HK-2 (cell line): Measurements from ENCODE around the gene LOXL4.
"Not testable (repeated sequence)": the region's sequence is repeated elsewhere in the genome, so short reads cannot be mapped to it uniquely, and the experiment has no call there.

Source experiments
- DNase-seq: peaks from one replicate; pipeline ENCODE4 v3.0.0-alpha.2; 2018; ENCODE audit not compliant: unreplicated experiment

LOXL4 gene

DNA sequence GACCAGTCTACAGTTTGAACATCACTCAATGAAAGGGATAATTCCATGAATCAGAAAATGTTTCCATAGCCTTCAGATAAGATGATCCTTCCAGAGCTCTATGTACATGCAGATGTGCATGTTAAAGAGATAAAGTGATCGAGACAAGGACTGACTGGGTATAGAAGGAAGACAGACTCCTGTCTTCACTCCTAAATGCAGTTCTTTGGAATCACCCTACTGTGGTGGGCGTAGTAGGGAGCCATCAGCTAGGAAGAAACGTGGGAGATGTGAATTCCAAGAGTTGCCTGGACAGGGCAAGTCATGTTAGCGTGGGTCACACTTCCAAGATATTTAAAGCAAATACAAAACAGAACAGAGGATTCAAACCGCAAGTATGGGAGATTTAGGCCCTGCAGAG lies 23.9 kb downstream of the LOXL4 start:
- DNase-seq, result no peak

DNA sequence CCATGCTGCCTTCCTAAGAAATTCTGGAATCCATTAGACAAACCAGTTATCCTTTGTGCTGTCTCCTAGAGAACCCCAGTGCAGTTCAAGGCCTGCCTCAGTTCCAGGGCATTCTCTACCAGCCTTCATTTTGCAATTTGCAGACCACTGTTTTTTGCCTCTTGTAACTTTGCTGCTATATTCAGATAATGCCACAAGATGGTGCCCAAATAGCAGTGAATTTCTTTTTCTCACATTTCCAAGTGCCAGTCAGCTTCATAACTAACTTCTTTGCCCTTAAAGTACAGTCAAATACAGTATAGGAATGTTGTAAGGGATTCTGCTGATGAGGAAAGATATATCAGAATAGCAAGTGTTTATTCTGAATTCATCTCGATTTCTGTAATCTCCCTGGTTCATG lies 25.2 kb downstream of the LOXL4 start:
- DNase-seq, result no peak

DNA sequence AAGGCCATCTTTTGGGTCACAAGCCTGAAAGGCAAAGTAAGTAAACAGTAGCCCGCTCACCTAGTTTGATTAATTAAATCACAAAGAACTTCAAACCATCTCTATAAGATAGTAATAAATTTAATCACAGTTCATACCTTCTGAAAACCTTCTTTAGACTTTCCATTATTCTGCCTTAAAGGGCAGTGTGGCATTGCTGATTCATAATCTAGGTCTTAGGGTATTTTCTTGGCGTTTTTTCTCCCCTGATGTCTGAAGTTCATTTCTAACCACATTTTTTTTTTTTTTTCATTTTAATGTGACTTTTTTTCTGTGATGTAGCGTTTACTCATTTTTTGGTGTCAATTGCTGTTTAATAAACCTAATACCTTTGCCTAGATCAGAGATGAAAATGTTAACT lies 27.5 kb downstream of the LOXL4 start:
- DNase-seq, result no peak

- no peak for DNase-seq
Observed at GRCh38 chr10:98238391-98238790, 29.6 kb downstream of the LOXL4 start.

DNA sequence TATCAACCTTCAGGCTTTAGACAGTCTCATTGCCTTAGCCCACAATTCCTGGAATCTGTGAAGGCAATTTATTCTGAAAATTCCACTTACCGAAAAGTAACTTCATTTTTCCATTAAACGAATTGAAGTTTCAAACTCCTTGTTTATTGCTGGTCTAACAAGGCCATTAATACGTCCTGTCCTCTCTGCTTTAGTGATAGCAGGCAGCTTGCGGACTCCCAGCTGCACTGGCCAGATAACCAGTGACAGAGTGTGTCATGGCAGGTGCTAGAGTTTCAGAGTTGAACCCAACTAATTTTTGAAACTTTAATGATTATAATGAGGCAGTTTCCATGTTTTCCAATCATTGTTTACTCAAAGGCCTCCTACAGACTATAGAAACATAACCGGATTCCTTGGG lies 31.1 kb downstream of the LOXL4 start:
- DNase-seq, result no peak

DNA sequence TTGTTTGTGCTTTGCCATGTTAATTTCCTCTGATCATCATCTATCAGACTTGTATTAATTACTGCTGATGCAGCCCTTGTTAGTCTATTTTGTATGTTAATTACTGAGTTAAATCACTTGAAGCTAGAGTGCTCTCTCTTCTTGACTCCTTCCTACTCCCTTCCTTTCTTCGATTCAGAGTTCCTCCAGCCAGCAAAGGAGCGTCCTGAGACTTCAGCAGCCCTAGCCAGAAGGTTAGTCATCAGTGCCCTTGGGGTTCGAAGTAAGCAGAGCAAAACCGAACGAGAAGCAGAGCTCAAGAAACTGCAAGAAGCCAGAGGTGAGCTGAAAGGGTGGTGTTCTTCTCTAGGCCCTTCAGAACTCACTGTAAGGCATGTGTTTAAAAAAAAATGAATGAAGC lies 32.1 kb downstream of the LOXL4 start:
- DNase-seq, result no peak

- no peak for DNase-seq
Observed at GRCh38 chr10:98231417-98231816, 36.6 kb downstream of the LOXL4 start.

DNA sequence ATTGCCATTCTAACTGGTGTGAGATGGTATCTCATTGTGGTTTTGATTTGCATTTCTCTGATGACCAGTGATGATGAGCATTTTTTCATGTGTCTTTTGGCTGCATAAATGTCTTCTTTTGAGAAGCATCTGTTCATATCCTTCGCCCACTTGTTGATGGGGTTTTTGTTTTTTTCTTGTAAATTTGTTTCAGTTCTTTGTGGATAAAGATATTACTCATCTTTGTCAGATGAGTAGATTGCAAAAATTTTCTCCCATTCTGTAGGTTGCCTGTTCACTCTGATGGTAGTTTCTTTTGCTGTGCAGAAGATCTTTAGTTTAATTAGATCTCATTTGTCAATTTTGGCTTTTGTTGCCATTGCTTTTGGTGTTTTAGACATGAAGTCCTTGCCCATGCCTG lies 39.7 kb downstream of the LOXL4 start:
- not testable (repeated sequence) for DNase-seq

GRCh38 chr10:98227713-98228112 lies 40.3 kb downstream of the LOXL4 start:
- not testable (repeated sequence) for DNase-seq

GRCh38 chr10:98226508-98227144 lies 41.4 kb downstream of the LOXL4 start:
- DNase-seq, result no peak

DNA sequence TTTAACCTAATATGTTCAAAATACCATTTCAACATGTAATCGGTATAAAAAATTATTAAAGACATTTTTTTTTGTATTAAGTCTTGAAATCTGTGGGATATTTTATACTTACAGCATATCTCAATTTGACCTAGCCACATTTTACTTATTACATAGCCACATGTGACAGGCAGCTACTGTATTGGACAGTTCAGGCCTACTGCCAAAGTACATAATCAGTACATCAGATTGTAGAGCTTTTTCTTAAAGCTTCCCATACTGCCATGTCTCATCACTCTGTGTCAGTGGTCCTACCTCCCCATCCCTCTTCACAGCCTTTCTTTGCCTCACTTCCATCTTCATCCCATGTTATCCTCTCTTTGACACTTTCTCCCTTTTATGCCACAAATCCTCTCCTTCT lies 43.0 kb downstream of the LOXL4 start:
- DNase-seq, result no peak

DNA sequence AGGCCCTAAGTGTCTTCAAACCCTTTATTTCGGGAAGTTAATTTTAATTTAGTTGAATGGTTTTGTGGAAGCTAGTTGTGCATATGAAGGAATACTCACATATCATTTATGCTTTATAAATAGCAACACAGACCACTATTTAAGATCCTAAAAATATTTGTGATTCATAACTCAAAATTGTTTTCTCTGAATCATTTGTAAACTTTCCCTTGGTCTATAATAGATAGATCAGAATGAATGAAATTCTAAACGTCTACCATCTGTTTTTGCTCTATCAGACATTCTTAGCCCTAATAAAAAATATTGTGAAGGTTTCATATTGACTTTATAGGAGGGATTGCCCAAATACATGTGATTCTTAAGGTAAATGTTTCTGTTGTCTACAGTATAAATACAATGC lies 43.5 kb downstream of the LOXL4 start:
- DNase-seq, result no peak

GRCh38 chr10:98223874-98224273 lies 44.1 kb downstream of the LOXL4 start:
- no peak for DNase-seq

DNA sequence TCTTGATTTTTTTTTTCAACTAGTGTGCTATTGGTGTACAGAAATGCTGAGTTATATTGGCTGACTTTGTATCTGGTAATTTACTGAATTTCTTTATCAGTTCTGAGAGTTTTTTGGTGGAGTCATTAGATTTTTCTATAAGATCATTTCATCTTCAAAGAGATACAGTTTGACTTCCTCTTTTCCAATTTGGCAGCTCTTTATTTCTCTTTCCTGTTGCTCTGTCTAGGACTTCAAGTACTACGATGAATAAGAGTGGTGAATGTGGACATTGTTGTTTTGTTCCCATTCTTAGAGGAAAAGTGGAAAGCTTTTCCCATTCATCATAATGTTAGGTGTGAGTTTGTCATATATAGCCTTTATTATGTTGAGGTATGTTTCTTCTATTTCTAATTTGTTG lies 50.2 kb downstream of the LOXL4 start:
- no peak for DNase-seq

GRCh38 chr10:98215373-98215772 lies 52.6 kb downstream of the LOXL4 start:
- DNase-seq, result no peak

DNA sequence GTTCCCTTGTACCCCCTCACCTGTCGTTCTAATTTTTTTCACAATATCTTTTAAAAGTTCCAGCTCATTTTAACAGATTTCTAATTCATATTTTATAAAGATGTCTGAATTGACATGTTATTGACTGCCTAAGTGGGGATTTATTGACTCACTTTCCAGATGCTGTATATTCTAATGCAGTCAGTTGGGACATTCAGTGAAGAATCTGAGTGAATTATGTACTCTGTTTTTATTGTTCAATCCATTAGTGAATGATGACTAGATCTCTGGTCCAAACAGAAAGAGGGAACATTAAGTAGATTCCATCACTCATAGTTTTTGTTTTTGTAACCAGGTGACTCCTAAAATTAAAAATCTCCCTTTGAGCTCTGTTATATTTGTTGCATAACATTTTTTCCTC lies 54.3 kb downstream of the LOXL4 start:
- DNase-seq, result no peak

DNA sequence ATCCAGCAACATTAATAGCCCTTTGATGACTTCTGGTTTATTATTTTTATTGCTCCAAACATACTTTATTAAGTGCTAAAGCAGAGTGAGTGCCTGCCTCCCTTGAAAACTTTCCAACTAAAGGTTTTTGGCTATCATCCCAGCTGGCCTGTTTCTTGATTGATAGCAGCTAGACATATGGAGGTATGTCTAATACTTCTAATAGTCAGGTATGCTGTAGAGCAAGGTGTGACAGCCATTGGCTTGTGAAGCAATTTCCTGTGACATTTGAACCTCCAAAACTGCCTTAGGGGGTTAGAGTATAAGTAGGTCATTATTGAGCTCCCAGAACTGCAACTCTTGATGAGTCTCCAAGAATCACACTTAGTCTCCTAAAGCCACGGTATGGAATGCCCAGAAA lies 55.8 kb downstream of the LOXL4 start:
- DNase-seq, result no peak

DNA sequence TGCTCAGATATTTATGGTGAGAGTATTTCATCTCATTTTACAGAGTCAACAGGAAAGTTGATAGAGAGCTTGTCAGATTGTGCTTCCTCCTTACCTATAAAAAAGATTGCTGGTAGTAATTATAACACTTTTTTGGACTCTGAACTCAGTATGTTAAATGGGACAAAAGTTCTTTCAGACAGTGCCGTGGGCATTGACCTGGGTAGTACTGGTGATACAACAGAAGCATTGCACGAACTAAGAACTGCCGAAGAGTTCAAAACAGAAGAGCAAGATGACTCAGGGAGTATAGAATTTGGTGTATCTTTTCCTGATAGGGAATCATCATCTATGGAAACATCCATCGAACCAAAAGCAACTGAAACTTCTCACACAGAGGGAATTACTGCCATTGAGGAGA lies 58.6 kb downstream of the LOXL4 start:
- no peak for DNase-seq

DNA sequence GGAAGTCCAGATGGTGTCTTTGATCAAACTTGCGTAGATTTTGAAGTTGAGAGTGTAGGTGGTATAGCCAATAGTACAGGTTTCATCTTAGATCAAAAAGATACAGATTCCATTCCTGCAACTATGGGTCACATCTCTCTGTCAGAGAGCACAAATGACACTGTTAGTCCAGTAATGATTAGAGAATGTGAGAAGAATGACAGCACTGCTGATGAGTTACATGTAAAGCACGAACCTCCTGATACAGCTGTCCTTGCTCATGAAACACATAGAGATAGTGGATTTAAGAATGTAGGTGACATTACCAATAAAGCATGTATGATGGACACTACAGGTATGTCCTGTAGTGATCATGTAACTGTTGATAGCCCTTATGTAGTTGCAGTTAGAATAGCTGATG lies 59.1 kb downstream of the LOXL4 start:
- no peak for DNase-seq

DNA sequence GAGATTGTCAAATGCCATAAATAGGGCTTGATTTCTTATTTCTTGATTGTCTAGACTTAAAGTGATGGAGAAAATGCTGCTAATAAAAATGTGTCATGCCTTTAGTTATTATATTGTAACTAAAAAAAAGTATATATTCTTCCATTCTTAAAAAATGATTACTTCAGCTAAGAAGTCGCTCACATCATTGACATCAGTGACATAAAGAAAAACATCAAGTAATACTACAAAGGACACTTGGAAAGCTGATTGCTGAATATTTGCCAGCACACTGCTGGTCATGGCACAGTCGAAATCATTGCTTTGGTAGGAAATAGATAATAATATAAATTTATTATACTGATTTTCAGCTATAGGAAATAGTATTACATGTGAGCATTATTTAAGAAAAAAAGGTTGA lies 62.6 kb downstream of the LOXL4 start:
- no peak for DNase-seq

DNA sequence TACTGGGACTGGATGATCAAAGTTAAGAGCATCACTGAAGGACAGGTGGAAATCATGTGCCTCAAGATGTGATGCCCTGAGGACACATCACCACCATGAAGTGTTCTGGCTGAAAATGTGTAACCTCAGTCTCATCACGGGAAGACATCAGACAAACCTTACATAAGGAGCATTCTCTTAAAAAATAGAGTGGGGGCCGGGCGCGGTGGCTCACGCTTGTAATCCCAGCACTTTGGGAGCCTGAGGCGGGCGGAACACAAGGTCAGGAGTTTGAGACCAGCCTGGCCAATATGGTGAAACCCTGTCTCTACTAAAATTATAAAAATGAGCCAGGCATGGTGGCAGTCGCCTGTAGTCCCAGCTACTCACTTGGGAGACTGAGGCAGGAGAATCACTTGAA lies 65.6 kb downstream of the LOXL4 start:
- no peak for DNase-seq

- no peak for DNase-seq
Observed at GRCh38 chr10:98201760-98202159, 66.2 kb downstream of the LOXL4 start.
